C4-2B (cell line): Measurements from ENCODE around the gene SPSB1.

ENCODE experiments used
- ZFX ChIP-seq: fragments of 450-650 bp; IDR thresholded peaks from 2 replicates; pipeline ENCODE4 v1.6.1; 2017
- TF ChIP-seq, protein P1 (sequence below): fragments of 450-650 bp; conservative IDR thresholded peaks from 2 replicates; pipeline ENCODE4 v1.5.1; 2017; ENCODE audit warnings: mild to moderate bottlenecking

DNA sequence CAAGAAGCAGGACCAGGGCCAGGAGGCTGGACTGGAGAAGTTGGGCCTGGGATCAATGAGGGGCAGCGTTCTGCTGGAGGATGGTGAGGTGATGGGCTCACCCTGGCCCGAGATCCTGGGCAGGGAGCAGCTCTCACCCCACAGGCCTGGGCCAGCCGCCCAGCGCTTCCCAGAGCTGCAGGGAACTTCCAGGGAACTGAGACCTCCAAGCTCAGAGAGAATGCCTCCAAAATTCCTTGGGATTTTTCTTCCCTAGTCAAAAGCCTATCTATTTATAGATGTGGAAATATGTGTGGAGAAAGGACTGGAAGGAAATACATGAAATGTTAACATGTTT is 121.2 kb downstream of the SPSB1 start:
- TF ChIP-seq, protein P1, sequence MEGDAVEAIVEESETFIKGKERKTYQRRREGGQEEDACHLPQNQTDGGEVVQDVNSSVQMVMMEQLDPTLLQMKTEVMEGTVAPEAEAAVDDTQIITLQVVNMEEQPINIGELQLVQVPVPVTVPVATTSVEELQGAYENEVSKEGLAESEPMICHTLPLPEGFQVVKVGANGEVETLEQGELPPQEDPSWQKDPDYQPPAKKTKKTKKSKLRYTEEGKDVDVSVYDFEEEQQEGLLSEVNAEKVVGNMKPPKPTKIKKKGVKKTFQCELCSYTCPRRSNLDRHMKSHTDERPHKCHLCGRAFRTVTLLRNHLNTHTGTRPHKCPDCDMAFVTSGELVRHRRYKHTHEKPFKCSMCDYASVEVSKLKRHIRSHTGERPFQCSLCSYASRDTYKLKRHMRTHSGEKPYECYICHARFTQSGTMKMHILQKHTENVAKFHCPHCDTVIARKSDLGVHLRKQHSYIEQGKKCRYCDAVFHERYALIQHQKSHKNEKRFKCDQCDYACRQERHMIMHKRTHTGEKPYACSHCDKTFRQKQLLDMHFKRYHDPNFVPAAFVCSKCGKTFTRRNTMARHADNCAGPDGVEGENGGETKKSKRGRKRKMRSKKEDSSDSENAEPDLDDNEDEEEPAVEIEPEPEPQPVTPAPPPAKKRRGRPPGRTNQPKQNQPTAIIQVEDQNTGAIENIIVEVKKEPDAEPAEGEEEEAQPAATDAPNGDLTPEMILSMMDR = no peak
- TF ChIP-seq ZFX = no peak
